ENCODE results near the gene INAFM2.

The INAFM2 gene

GRCh38 chr15:40365624-40366456 is 42.3 kb downstream of the INAFM2 start:
- no peak for DNase-seq

DNA sequence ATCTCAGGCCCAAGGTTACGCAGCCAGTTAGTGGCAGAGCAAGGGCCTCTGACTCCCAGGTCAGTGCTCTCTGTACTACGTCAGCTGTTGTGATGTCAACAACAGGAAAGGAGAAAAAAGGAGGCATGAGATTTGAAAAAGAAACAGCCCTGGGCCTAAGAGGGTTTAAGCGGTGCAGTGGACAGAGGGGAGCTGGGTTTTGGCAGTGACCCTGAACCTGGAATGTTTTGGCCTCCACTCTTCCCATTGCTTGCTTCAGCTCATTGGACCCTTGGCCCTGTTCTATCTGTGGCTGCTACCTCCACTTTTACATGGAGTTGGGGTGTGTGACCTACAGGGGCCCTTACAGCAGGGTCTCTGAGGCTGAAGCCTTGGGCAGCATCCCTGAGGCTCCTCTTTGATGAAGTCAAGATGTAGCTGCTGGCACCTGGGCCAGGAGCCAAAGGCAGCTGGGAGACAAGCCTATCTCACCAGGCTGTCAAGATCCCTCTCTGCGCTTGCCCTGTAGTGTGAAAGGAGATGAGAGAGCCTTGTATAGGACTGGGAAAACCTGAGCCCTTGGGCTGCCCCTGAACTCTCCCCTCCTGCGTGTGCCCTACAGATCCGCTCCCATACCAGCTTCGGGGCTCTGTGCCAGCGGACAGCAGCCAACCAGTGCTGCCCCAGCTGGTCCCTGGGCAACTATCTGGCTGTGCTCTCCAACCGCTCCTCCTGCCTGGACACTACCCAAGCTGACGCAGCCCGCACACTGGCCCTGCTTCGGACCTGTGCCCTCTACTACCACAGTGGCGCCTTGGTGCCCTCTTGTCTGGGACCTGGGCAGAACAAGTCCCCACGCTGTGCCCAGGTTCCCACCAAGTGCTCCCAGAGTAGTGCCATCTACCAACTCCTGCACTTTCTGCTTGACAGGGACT is 43.2 kb downstream of the INAFM2 start:
- DNase-seq: no peak

- DNase-seq: no peak
Measured at GRCh38 chr15:40367371-40367685, 43.8 kb downstream of the INAFM2 start.

DNA sequence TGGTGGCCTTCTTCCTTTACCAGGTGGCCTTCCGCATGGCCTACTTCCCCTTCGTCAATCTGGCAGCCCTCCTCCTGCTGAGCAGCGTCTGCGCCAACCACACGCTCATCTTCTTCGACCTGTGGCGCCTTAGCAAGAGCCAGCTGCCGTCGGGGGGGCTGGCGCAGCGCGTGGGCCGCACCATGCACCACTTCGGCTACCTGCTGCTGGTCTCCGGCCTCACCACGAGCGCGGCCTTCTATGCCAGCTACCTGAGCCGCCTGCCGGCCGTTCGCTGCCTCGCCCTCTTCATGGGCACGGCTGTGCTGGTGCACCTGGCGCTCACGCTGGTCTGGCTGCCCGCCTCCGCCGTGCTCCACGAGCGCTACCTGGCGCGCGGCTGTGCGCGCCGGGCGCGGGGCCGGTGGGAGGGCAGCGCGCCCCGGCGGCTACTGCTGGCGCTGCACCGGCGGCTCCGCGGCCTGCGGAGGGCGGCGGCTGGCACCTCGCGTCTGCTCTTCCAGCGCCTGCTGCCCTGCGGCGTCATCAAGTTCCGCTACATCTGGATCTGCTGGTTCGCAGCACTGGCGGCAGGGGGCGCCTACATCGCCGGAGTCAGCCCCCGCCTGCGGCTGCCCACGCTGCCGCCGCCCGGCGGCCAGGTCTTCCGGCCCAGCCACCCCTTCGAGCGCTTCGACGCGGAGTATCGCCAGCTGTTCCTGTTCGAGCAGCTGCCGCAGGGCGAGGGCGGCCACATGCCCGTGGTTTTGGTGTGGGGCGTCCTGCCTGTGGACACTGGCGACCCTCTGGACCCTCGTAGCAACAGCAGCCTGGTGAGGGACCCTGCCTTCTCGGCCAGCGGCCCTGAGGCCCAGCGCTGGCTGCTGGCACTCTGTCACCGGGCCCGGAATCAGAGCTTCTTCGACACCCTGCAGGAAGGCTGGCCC is 44.5 kb downstream of the INAFM2 start:
- DNase-seq: peak; percentile 85

GRCh38 chr15:40368719-40369473 is 45.4 kb downstream of the INAFM2 start:
- no peak for DNase-seq

GRCh38 chr15:40369474-40369869 is 46.0 kb downstream of the INAFM2 start:
- no peak for DNase-seq

DNA sequence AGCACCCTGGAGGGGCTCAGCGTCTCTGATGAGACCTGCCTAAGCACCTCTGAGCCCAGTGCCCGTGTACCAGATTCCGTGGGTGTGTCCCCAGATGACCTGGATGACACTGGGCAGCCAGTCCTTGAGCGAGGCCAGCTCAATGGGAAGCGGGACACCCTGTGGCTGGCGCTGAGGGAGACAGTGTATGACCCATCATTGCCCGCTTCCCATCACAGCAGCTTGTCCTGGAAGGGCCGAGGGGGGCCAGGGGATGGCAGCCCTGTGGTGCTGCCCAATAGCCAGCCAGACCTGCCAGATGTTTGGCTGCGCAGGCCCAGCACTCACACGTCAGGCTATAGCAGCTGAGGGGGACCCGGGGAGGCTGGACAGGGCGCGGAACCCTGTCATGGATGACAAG is 46.5 kb downstream of the INAFM2 start:
- no peak for DNase-seq

DNA sequence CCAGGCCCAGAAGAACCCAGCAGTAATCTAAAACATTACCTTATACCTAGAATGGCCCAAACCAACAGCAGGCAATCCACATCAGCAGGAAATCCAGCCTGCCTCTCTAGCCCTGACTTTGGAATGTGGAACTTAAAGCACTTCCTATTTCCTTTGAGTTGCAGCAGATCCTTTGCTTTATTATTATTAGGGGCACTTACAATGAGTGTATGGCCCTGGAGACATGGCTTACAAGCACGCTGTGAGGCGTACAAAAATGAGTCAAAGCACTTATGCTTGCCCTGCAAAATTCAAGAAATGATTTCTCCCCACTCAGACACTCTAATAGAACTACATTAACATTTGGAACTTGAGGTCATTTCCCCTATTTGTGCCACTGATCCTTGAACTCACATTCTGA is 49.5 kb downstream of the INAFM2 start:
- no peak for DNase-seq

Measured in stimulated activated CD8-positive, alpha-beta memory T cell treated with anti-CD3 and anti-CD28 coated beads, Interleukin-4, amount 100 ng/mL, for 48 hours (primary cell).